K562 (cell line): ENCODE measurements around the gene FTO. TPM values are rescaled to one million over a fixed set of nuclear protein-coding genes. Genes with fewer than 3 reads are reported as not detected.

Experiments used
- ATAC-seq: fragments of 200-7000 bp; cut with Tn5 transposase; 3 replicates; pipeline ENCODE4 v1.9.1; 2020; ENCODE audit warnings: moderate library complexity
- BruUV-seq: library from RNA; stranded (reverse); fragments of 400-500 nt; replicated peaks from 2 replicates; lab custom pipeline; 2021; lab: Mats Ljungman, UMichigan
- CTCF ChIA-PET: fragments of 300-600 bp; formaldehyde crosslinking; extraction: SDS; loops from one replicate; lab custom pipeline; 2021; ENCODE audit warnings: low intra/inter-chr PET ratio; lab: Yijun Ruan, JAX
- POLR2A ChIA-PET: fragments of 300-600, 350-650 bp; sonication (Branson Sonifier 250); formaldehyde crosslinking; extraction: SDS; loops from one replicate; lab custom pipeline; 2021; ENCODE audit warnings: antibody characterized with exemption, inconsistent platforms; lab: Yijun Ruan, JAX
- DNase-seq, 4 experiments: peaks; one replicate each; pipeline versions ENCODE4 v3.0.0 to v3.0.0-alpha.2; 2011 to 2018; ENCODE audit warnings: low spot score in 3 of 4, mixed read lengths in 3 of 4; ENCODE audit errors: extremely low read depth in 1 of 4
- FAIRE-seq: peaks from 2 replicates; lab custom pipeline; 2011; peaks lifted over from hg19 to GRCh38; lab: Jason Lieb, UNC
- H2AFZ ChIP-seq: 2 replicates; pipeline ENCODE4 v1.6.0; 2011; ENCODE audit warnings: low read depth, low read length, control low read depth, inconsistent platforms
- H3K27ac ChIP-seq: fragments of 200-600 bp; 3 replicates; pipeline ENCODE4 v1.8.0; 2011; ENCODE audit warnings: low read depth, mild to moderate bottlenecking, control low read depth, inconsistent platforms, low read length, moderate library complexity, mixed read lengths; ENCODE audit errors: extremely low read depth
- H3K27me3 ChIP-seq, 2 experiments: fragments of 300-600 bp in 1 of 2; 2 replicates in 1 of 2; 3 replicates in 1 of 2; pipeline versions ENCODE4 v1.6.0 to v1.8.0; 2011; ENCODE audit warnings: inconsistent platforms in 2 of 2, low read length in 2 of 2, mild to moderate bottlenecking in 1 of 2, mixed read lengths in 1 of 2, moderate library complexity in 1 of 2; ENCODE audit not compliant: control insufficient read depth in 2 of 2, insufficient read depth in 2 of 2
- H3K36me3 ChIP-seq: fragments of 300-600 bp; 3 replicates; pipeline ENCODE4 v1.8.0; 2011; ENCODE audit warnings: mild to moderate bottlenecking, low read length, inconsistent platforms; ENCODE audit not compliant: control insufficient read depth, insufficient read depth
- H3K4me1 ChIP-seq, 2 experiments: fragments of 200-600 bp in 1 of 2; replicated peaks in 1 of 2; 2 replicates in 1 of 2; 3 replicates in 1 of 2; pipeline versions ENCODE4 v1.5.1 to v1.8.0; 2011; ENCODE audit warnings: inconsistent platforms in 2 of 2, low read length in 2 of 2, mild to moderate bottlenecking in 1 of 2, mixed read lengths in 1 of 2, moderate library complexity in 1 of 2; ENCODE audit not compliant: control insufficient read depth in 2 of 2, insufficient read depth in 2 of 2
- H3K4me2 ChIP-seq: 2 replicates; pipeline ENCODE4 v1.6.1; 2011; ENCODE audit warnings: low read length, control low read depth, inconsistent platforms, mixed read lengths; ENCODE audit not compliant: insufficient read depth
- H3K4me3 ChIP-seq: fragments of 200-600 bp; sonication (generic), shearing (Covaris generic); 2 replicates; pipeline ENCODE4 v1.5.1; 2016; ENCODE audit warnings: control low read depth, inconsistent platforms
- H3K79me2 ChIP-seq: fragments of 200-600 bp; 3 replicates; pipeline ENCODE4 v1.8.0; 2011; ENCODE audit warnings: low read length, inconsistent platforms; ENCODE audit not compliant: control insufficient read depth, insufficient read depth
- H3K9ac ChIP-seq, 2 experiments: 2 replicates each; pipeline versions ENCODE4 v1.6.0 to v1.6.1; 2011; ENCODE audit warnings: low read depth in 2 of 2, low read length in 2 of 2, control low read depth in 1 of 2, inconsistent platforms in 1 of 2, mild to moderate bottlenecking in 1 of 2, mixed read lengths in 1 of 2; ENCODE audit not compliant: insufficient read depth in 1 of 2
- H3K9me1 ChIP-seq: one replicate; pipeline ENCODE4 v1.6.0; 2011; ENCODE audit warnings: inconsistent platforms, mild to moderate bottlenecking, low read length, moderate library complexity; ENCODE audit not compliant: control insufficient read depth, insufficient read depth
- H3K9me3 ChIP-seq: replicated peaks from 2 replicates; pipeline ENCODE4 v1.5.1; 2011; ENCODE audit warnings: low read depth, low read length, inconsistent platforms; ENCODE audit not compliant: control insufficient read depth, insufficient read depth
- H4K20me1 ChIP-seq: replicated peaks from 2 replicates; pipeline ENCODE4 v1.6.1; 2011; ENCODE audit warnings: low read length, inconsistent platforms, mixed read lengths; ENCODE audit not compliant: control insufficient read depth, insufficient read depth
- EHMT2 ChIP-seq: fragments of 450-650 bp; IDR thresholded peaks from 2 replicates; pipeline ENCODE4 v1.6.1; 2018; ENCODE audit warnings: antibody characterized with exemption
- KLF1 ChIP-seq: fragments of 450-650 bp; IDR thresholded peaks from 2 replicates; pipeline ENCODE4 v1.6.1; 2016; ENCODE audit warnings: missing genetic modification characterization, missing compliant biosample characterization
- PML ChIP-seq: IDR thresholded peaks from 2 replicates; pipeline ENCODE4 v1.6.1; 2012; ENCODE audit warnings: low read length, inconsistent platforms
- SP1 ChIP-seq: sonication (generic); formaldehyde crosslinking; IDR thresholded peaks from 2 replicates; pipeline ENCODE4 v1.8.1; 2022; ENCODE audit warnings: mild to moderate bottlenecking, missing genetic modification reagents
- WHSC1 ChIP-seq: IDR thresholded peaks from one replicate; pipeline ENCODE4 v1.6.1; 2012; ENCODE audit warnings: low read length, control low read depth, inconsistent platforms
- ZNF224 ChIP-seq: sonication (generic); formaldehyde crosslinking; IDR thresholded peaks from 2 replicates; pipeline ENCODE4 v1.8.0; 2022; ENCODE audit warnings: mild to moderate bottlenecking, missing genetic modification reagents
- ZNF41 ChIP-seq: fragments of 250-450 bp; sonication (Bioruptor Pico); conservative IDR thresholded peaks from 2 replicates; pipeline ENCODE4 v1.4.0; 2020; ENCODE audit warnings: mild to moderate bottlenecking
- WGBS: fragments of 100-300 bp; shearing (Covaris generic); methylation state at CpG from one replicate; pipeline ENCODE4 v1.1.6; 2016; ENCODE audit warnings: low coverage, mixed read lengths; ENCODE audit not compliant: insufficient coverage; ENCODE audit errors: missing lambda C conversion rate; 5-methylcytosine and 5-hydroxymethylcytosine counted together
- in situ Hi-C: fragments of 300-500 bp; cut with MboI; formaldehyde crosslinking; loops from 4 replicates; pipeline ENCODE4 v1.15.0; 2018; ENCODE audit warnings: inconsistent platforms, mixed read lengths
- intact Hi-C: fragments of 100-400 bp; cut with micrococcal nuclease; formaldehyde crosslinking; loops from 2 replicates; pipeline ENCODE4 v1.14.2; 2022
- polyA plus RNA-seq, 8 experiments: library from polyadenylated mRNA; depleted of rRNA in 4 of 8; stranded (reverse) in 5 of 8; unstranded in 3 of 8; fragments of >200 nt; fragmentation: Nextera tagmentation in 2 of 8; fragmentation: Illumina TruSeq in 1 of 8; extraction: Ambion mirVana in 2 of 8; extraction: Trizol in 1 of 8; gene quantifications; 2 replicates each; pipeline versions ENCODE4 v1.2.1 to v1.2.3, GENCODE V29; 2011 to 2014; ENCODE audit warnings: inconsistent platforms in 1 of 8, missing spikeins in 1 of 8
- total RNA-seq, 7 experiments: library from RNA; depleted of rRNA in 6 of 7; stranded (reverse); fragments of >200 nt in 6 of 7; fragmentation: Illumina TruSeq in 2 of 7; extraction: Trizol in 2 of 7; gene quantifications; 2 replicates each; pipeline versions ENCODE4 v1.2.1 to v1.2.3, GENCODE V29; 2011 to 2021; ENCODE audit warnings: low replicate concordance in 1 of 7

FTO gene
- total and polyA plus RNA-seq, 9 of the 15 experiments (the other 6 are each of a cell fraction or from before 2014, with no cell fraction given), result 11.3 to 27.7 (median 25.5) TPM

DNA sequence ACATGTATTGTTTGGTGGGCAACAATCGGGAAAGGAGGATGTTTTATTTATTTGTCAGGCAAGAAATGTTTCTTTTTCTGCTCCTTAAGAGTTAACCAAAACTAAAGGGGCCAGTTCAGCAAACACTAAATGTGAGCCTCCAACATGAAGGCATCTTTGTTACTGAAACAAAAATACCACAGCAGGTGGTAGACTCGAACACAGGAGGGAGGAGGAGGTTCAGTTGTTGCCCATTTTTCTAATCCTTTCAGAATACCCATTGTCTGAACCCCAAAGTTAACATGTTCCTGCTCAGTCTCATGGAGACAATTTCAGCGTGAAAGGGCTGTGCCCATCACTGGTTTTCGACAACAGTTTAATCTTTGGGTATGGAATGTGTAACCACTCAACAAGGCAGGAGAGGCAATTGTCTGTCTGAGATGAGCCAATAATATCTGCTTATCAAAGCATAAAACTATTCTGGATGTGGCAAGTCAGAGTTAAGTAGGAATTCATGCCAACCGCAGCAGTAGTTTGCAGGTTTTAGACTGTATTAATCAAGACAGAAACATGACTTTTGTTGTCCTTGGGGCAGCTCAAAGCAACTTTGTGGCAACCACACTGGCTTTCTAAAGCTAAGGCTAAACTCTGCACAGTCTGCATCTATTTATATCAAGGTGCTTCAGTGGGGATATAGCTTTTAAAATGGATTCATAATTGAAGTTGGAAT, 211.7 kb downstream of the FTO start:
- intact Hi-C loops, result no loop called here
- no peak for TF ChIP-seq SP1 (CRISPR knock-in tag)
- TF ChIP-seq WHSC1, result no peak
- no peak for TF ChIP-seq ZNF224 (CRISPR knock-in tag)
- TF ChIP-seq EHMT2, result no peak
- TF ChIP-seq KLF1 (tag), result no peak
- no peak for TF ChIP-seq ZNF41
- no peak for TF ChIP-seq PML
- TF ChIP-seq, all 486 proteins: peak for 0
- ATAC-seq (no peak), FAIRE-seq (no peak), DNase-seq (no peak)
- no peaks in the 10 kb centered on the region for H3K9me1 ChIP-seq
- H3K9ac ChIP-seq, result no peak overlapping the region
- H3K4me1 ChIP-seq, result no peaks in the 10 kb centered on the region
- no peak overlapping the region for H3K4me2 ChIP-seq
- ChIA-PET POLR2A (interaction anchor here (0.8 kb wide), 1 partner anchor 915 kb away, joined by 4 read pairs; no protein-coding TSS in a partner anchor), CTCF (no interaction called here)
- 9% methylated on average over 5 of the region's 5 CpGs for WGBS
- no peaks in the 10 kb centered on the region for H3K79me2 ChIP-seq
- H3K36me3 ChIP-seq, result no peaks in the 10 kb centered on the region
- no peak overlapping the region for H2AFZ ChIP-seq
- no peaks in the 10 kb centered on the region for H3K9me3 ChIP-seq
- no peak overlapping the region for H3K27ac ChIP-seq
- no peak overlapping the region for H3K4me3 ChIP-seq
- H4K20me1 ChIP-seq, result no peaks in the 10 kb centered on the region
- H3K27me3 ChIP-seq, result no peaks in the 10 kb centered on the region; a peak in 1 of 5 replicates
- BruUV-seq, result no TSS peak
- in situ Hi-C loops, result no loop called here
